Hepatocyte (in vitro differentiated cells): ENCODE data around the gene WDR4. TPM values are rescaled to one million over a fixed set of nuclear protein-coding genes. Genes with fewer than 3 reads are reported as not detected.

Source experiments
- DNase-seq: peaks from one replicate; pipeline ENCODE4 v3.0.0-alpha.2; 2016; ENCODE audit warnings: low spot score
- H2AFZ ChIP-seq: fragments of 200-600 bp; sonication (generic); 2 replicates; pipeline ENCODE4 v1.6.0; 2016; ENCODE audit warnings: antibody characterized with exemption, mild to moderate bottlenecking
- H3K27ac ChIP-seq: fragments of 200-600 bp; sonication (generic); 2 replicates; pipeline ENCODE4 v1.5.1; 2016; ENCODE audit warnings: mild to moderate bottlenecking
- H3K27me3 ChIP-seq: fragments of 200-600 bp; sonication (generic); 2 replicates; pipeline ENCODE4 v1.6.1; 2016
- H3K36me3 ChIP-seq: fragments of 200-600 bp; sonication (generic); replicated peaks from 2 replicates; pipeline ENCODE4 v1.5.1; 2016; ENCODE audit warnings: low read depth; ENCODE audit not compliant: insufficient read depth
- H3K4me1 ChIP-seq: fragments of 200-600 bp; sonication (generic); 2 replicates; pipeline ENCODE4 v1.5.1; 2016; ENCODE audit warnings: mild to moderate bottlenecking, moderate library complexity; ENCODE audit not compliant: insufficient read depth
- H3K4me2 ChIP-seq: fragments of 200-600 bp; sonication (generic); 2 replicates; pipeline ENCODE4 v1.6.0; 2016
- H3K4me3 ChIP-seq: fragments of 200-600 bp; sonication (generic); 2 replicates; pipeline ENCODE4 v1.5.1; 2016; ENCODE audit warnings: mild to moderate bottlenecking
- H3K79me2 ChIP-seq: fragments of 200-600 bp; sonication (generic); 2 replicates; pipeline ENCODE4 v1.6.0; 2017; ENCODE audit warnings: mild to moderate bottlenecking
- H3K9me2 ChIP-seq: fragments of 200-600 bp; sonication (generic); replicated peaks from 2 replicates; pipeline ENCODE4 v1.6.0; 2017; ENCODE audit warnings: mild to moderate bottlenecking; ENCODE audit not compliant: insufficient read depth
- H3K9me3 ChIP-seq: fragments of 200-600 bp; sonication (generic); 2 replicates; pipeline ENCODE4 v1.5.1; 2016; ENCODE audit warnings: low read depth, mild to moderate bottlenecking
- H4K20me1 ChIP-seq: fragments of 200-600 bp; sonication (generic); 2 replicates; pipeline ENCODE4 v1.6.0; 2016; ENCODE audit warnings: mild to moderate bottlenecking; ENCODE audit not compliant: insufficient read depth, poor library complexity, severe bottlenecking
- CTCF ChIP-seq: fragments of 200-600 bp; sonication (generic); IDR thresholded peaks from 2 replicates; pipeline ENCODE4 v1.5.1; 2016; ENCODE audit warnings: antibody characterized with exemption, mild to moderate bottlenecking; ENCODE audit not compliant: poor library complexity
- EZH2 ChIP-seq: fragments of 200-600 bp; sonication (generic); IDR thresholded peaks from 2 replicates; pipeline ENCODE4 v1.6.1; 2016; ENCODE audit warnings: antibody characterized with exemption, mild to moderate bottlenecking, borderline replicate concordance
- EZH2phosphoT487 ChIP-seq: fragments of 200-600 bp; sonication (generic); IDR thresholded peaks from one replicate; pipeline ENCODE4 v1.6.1; 2018; ENCODE audit warnings: antibody characterized with exemption, mild to moderate bottlenecking, low read depth, moderate library complexity; ENCODE audit not compliant: unreplicated experiment, severe bottlenecking
- WGBS: methylation state at CpG from one replicate; pipeline ENCODE4 v1.1.6; 2016; ENCODE audit warnings: low lambda C conversion rate; ENCODE audit errors: missing lambda C conversion rate; 5-methylcytosine and 5-hydroxymethylcytosine counted together
- polyA plus RNA-seq: library from polyadenylated mRNA; unstranded; fragments of >200 nt; fragmentation: Nextera tagmentation; extraction: Ambion mirVana; gene quantifications from 2 replicates; pipeline ENCODE4 v1.2.1, GENCODE V29; 2016
- total RNA-seq: library from RNA; depleted of rRNA; stranded (reverse); fragments of >200 nt; gene quantifications from 2 replicates; pipeline ENCODE4 v1.2.3, GENCODE V29; 2014

The WDR4 gene
- total and polyA plus RNA-seq, 2 experiments from 2014 or later, result 6.4 to 11.1 TPM

- Histone ChIP-seq H4K20me1 (no peaks in the 10 kb centered on the region), H3K4me3 (no peak overlapping the region), H3K27me3 (no peaks in the 10 kb centered on the region), H2AFZ (no peak overlapping the region), H3K36me3 (no peaks in the 10 kb centered on the region), H3K4me1 (peaks cover 5% of the 10 kb centered on the region), H3K9me3 (no peaks in the 10 kb centered on the region), H3K9me2 (no peaks in the 10 kb centered on the region), H3K27ac (peak overlapping the region; percentile 59), H3K4me2 (no peak overlapping the region), H3K79me2 (no peaks in the 10 kb centered on the region)
- no peak for DNase-seq
- WGBS, result 49% methylated on average over 6 of the region's 6 CpGs
- TF ChIP-seq EZH2phosphoT487, result no peak
- TF ChIP-seq EZH2, result no peak
- TF ChIP-seq CTCF, result no peak
Measured at GRCh38 chr21:42811960-42812359, 67.4 kb downstream of the WDR4 start.

GRCh38 chr21:42809577-42810475, 69.5 kb downstream of the WDR4 start:
- WGBS, result 76% methylated on average over 18 of the region's 18 CpGs
- H3K9me2 ChIP-seq, result no peaks in the 10 kb centered on the region
- no peak overlapping the region for H3K27ac ChIP-seq
- H3K27me3 ChIP-seq, result no peaks in the 10 kb centered on the region
- DNase-seq, result no peak
- H3K36me3 ChIP-seq, result no peaks in the 10 kb centered on the region
- no peaks in the 10 kb centered on the region for H3K9me3 ChIP-seq
- TF ChIP-seq EZH2 (no peak), EZH2phosphoT487 (no peak), CTCF (no peak)
- no peak overlapping the region for H3K4me2 ChIP-seq
- H4K20me1 ChIP-seq, result no peaks in the 10 kb centered on the region
- H2AFZ ChIP-seq, result no peak overlapping the region
- no peaks in the 10 kb centered on the region for H3K79me2 ChIP-seq
- peaks cover 5% of the 10 kb centered on the region for H3K4me1 ChIP-seq
- no peak overlapping the region for H3K4me3 ChIP-seq

GRCh38 chr21:42809171-42809570, 70.2 kb downstream of the WDR4 start:
- H3K27ac ChIP-seq, result no peak overlapping the region
- H3K4me3 ChIP-seq, result no peak overlapping the region
- no peaks in the 10 kb centered on the region for H3K79me2 ChIP-seq
- H3K9me3 ChIP-seq, result no peaks in the 10 kb centered on the region
- H3K9me2 ChIP-seq, result no peaks in the 10 kb centered on the region
- H3K4me1 ChIP-seq, result peaks cover 5% of the 10 kb centered on the region
- TF ChIP-seq EZH2phosphoT487 (no peak), CTCF (no peak), EZH2 (no peak)
- H3K36me3 ChIP-seq, result no peaks in the 10 kb centered on the region
- no peaks in the 10 kb centered on the region for H4K20me1 ChIP-seq
- no peaks in the 10 kb centered on the region for H3K27me3 ChIP-seq
- no peak overlapping the region for H2AFZ ChIP-seq
- no peak for DNase-seq
- 91% methylated on average over 7 of the region's 7 CpGs for WGBS
- no peak overlapping the region for H3K4me2 ChIP-seq
